OCI-LY1 (cell line): ENCODE data around the gene ADAMTS20.

Experiments used
- CTCF ChIP-seq: fragments of 200-600 bp; sonication (generic), shearing (Covaris generic); IDR thresholded peaks from 2 replicates; pipeline ENCODE4 v1.5.1; 2017; ENCODE audit warnings: mild to moderate bottlenecking, antibody characterized with exemption, low read length, moderate library complexity, mixed read lengths
- EZH2 ChIP-seq: fragments of 200-600 bp; sonication (generic), shearing (Covaris generic); IDR thresholded peaks from 2 replicates; pipeline ENCODE4 v1.8.0; 2017; ENCODE audit warnings: borderline replicate concordance, mixed run types, mild to moderate bottlenecking, antibody characterized with exemption, low read length, moderate library complexity, mixed read lengths

GRCh38 chr12:43315961-43316360, 236.0 kb downstream of the ADAMTS20 start:
- TF ChIP-seq CTCF (no peak), EZH2 (no peak)
